HEK293 (cell line): ENCODE data around the gene MAP3K7.

Experiments used
- CTCF ChIA-PET: fragments of 350-600 bp; formaldehyde crosslinking; extraction: SDS; loops from one replicate; lab custom pipeline; 2021; ENCODE audit warnings: antibody characterized with exemption; lab: Yijun Ruan, JAX
- POLR2A ChIA-PET: fragments of 300-600 bp; formaldehyde crosslinking; extraction: SDS; loops from one replicate; lab custom pipeline; 2020; ENCODE audit warnings: antibody characterized with exemption, inconsistent platforms; lab: Yijun Ruan, JAX
- H3K27ac ChIP-seq: fragments of 200-500 bp; sonication (Bioruptor generic); 2 replicates; pipeline ENCODE4 v1.5.1; 2014; ENCODE audit warnings: low read depth, low read length, control low read depth, inconsistent platforms; ENCODE audit errors: extremely low read depth
- H3K36me3 ChIP-seq, 2 experiments: fragments of 200-500 bp in 1 of 2; sonication (Bioruptor generic) in 1 of 2; 1 replicate in 1 of 2; 2 replicates in 1 of 2; pipeline ENCODE4 v1.5.1; 2014 to 2017; ENCODE audit warnings: inconsistent platforms in 2 of 2, low read length in 2 of 2; ENCODE audit not compliant: control insufficient read depth in 2 of 2, insufficient read depth in 1 of 2
- H3K4me1 ChIP-seq: fragments of 200-500 bp; sonication (Bioruptor generic); 2 replicates; pipeline ENCODE4 v1.5.1; 2014; ENCODE audit warnings: mild to moderate bottlenecking, low read length, inconsistent platforms; ENCODE audit not compliant: control insufficient read depth, insufficient read depth
- H3K4me3 ChIP-seq: 2 replicates; pipeline ENCODE4 v1.5.1; 2011; ENCODE audit warnings: low read depth, mild to moderate bottlenecking, control low read depth, low read length, moderate library complexity
- H3K9me3 ChIP-seq: fragments of 200-500 bp; sonication (Bioruptor generic); 2 replicates; pipeline ENCODE4 v1.5.1; 2014; ENCODE audit warnings: low read depth, low read length, inconsistent platforms; ENCODE audit not compliant: control insufficient read depth, insufficient read depth
- BCL11A ChIP-seq: fragments of 450-650 bp; formaldehyde crosslinking; IDR thresholded peaks from 2 replicates; pipeline ENCODE4 v1.5.1; 2016; ENCODE audit warnings: low read depth, missing biosample characterization, missing genetic modification characterization
- EGR2 ChIP-seq: fragments of 450-650 bp; formaldehyde crosslinking; IDR thresholded peaks from 2 replicates; pipeline ENCODE4 v1.5.1; 2016; ENCODE audit warnings: low read depth, missing biosample characterization, missing genetic modification characterization
- HOXC10 ChIP-seq: sonication (generic); formaldehyde crosslinking; IDR thresholded peaks from 2 replicates; pipeline ENCODE4 v1.8.1; 2023; ENCODE audit warnings: mild to moderate bottlenecking, missing genetic modification reagents
- HOXD13 ChIP-seq: sonication (generic); formaldehyde crosslinking; IDR thresholded peaks from 2 replicates; pipeline ENCODE4 v1.8.0; 2022; ENCODE audit warnings: missing genetic modification reagents, borderline replicate concordance
- KLF7 ChIP-seq: fragments of 450-650 bp; formaldehyde crosslinking; IDR thresholded peaks from 2 replicates; pipeline ENCODE4 v1.5.1; 2016; ENCODE audit warnings: missing biosample characterization, missing genetic modification characterization, borderline replicate concordance
- KLF8 ChIP-seq: fragments of 450-650 bp; formaldehyde crosslinking; IDR thresholded peaks from 2 replicates; pipeline ENCODE4 v1.5.1; 2016; ENCODE audit warnings: missing biosample characterization, missing genetic modification characterization
- SALL2 ChIP-seq: fragments of 450-650 bp; formaldehyde crosslinking; IDR thresholded peaks from 2 replicates; pipeline ENCODE4 v1.5.0; 2017; ENCODE audit warnings: missing biosample characterization, mild to moderate bottlenecking, missing genetic modification characterization, borderline replicate concordance
- SCRT1 ChIP-seq: fragments of 450-650 bp; formaldehyde crosslinking; IDR thresholded peaks from 2 replicates; pipeline ENCODE4 v1.5.1; 2016; ENCODE audit warnings: missing biosample characterization, missing genetic modification characterization, borderline replicate concordance
- ZFHX2 ChIP-seq: fragments of 450-650 bp; formaldehyde crosslinking; conservative IDR thresholded peaks from 2 replicates; pipeline ENCODE4 v1.5.1; 2016; ENCODE audit warnings: missing biosample characterization, missing genetic modification characterization
- ZFP37 ChIP-seq: fragments of 450-650 bp; formaldehyde crosslinking; IDR thresholded peaks from 2 replicates; pipeline ENCODE4 v1.5.1; 2016; ENCODE audit warnings: missing biosample characterization, missing genetic modification characterization
- ZFP41 ChIP-seq: fragments of 450-650 bp; formaldehyde crosslinking; IDR thresholded peaks from 2 replicates; pipeline ENCODE4 v1.5.1; 2016; ENCODE audit warnings: missing biosample characterization, missing genetic modification characterization, borderline replicate concordance
- ZIC2 ChIP-seq: fragments of 450-650 bp; formaldehyde crosslinking; IDR thresholded peaks from 2 replicates; pipeline ENCODE4 v1.5.1; 2016; ENCODE audit warnings: missing biosample characterization, missing genetic modification characterization
- ZNF155 ChIP-seq: fragments of 450-650 bp; formaldehyde crosslinking; IDR thresholded peaks from 2 replicates; pipeline ENCODE4 v1.5.1; 2016; ENCODE audit warnings: missing biosample characterization, missing genetic modification characterization
- ZNF175 ChIP-seq: fragments of 450-650 bp; formaldehyde crosslinking; IDR thresholded peaks from 2 replicates; pipeline ENCODE4 v1.5.1; 2016; ENCODE audit warnings: missing biosample characterization, missing genetic modification characterization
- ZNF2 ChIP-seq: fragments of 450-650 bp; formaldehyde crosslinking; IDR thresholded peaks from 2 replicates; pipeline ENCODE4 v1.5.1; 2016; ENCODE audit warnings: missing biosample characterization, missing genetic modification characterization
- ZNF23 ChIP-seq: fragments of 450-650 bp; formaldehyde crosslinking; IDR thresholded peaks from 2 replicates; pipeline ENCODE4 v1.5.1; 2016; ENCODE audit warnings: missing biosample characterization, missing genetic modification characterization, borderline replicate concordance
- ZNF274 ChIP-seq, 2 experiments: fragments of 200-500 bp in 1 of 2; fragments of 450-650 bp in 1 of 2; sonication (Bioruptor generic) in 1 of 2; formaldehyde crosslinking in 1 of 2; IDR thresholded peaks; 2 replicates each; pipeline versions ENCODE4 v1.5.1 to v1.6.1; 2014 to 2016; ENCODE audit warnings: borderline replicate concordance in 1 of 2, inconsistent platforms in 1 of 2, low read length in 1 of 2, missing biosample characterization in 1 of 2, missing genetic modification characterization in 1 of 2
- ZNF292 ChIP-seq: fragments of 450-650 bp; formaldehyde crosslinking; IDR thresholded peaks from 2 replicates; pipeline ENCODE4 v1.5.1; 2016; ENCODE audit warnings: low read depth, missing biosample characterization, missing genetic modification characterization, borderline replicate concordance
- ZNF302 ChIP-seq: fragments of 450-650 bp; formaldehyde crosslinking; IDR thresholded peaks from 2 replicates; pipeline ENCODE4 v1.5.1; 2016; ENCODE audit warnings: missing biosample characterization, missing genetic modification characterization, low read depth
- ZNF391 ChIP-seq: fragments of 450-650 bp; formaldehyde crosslinking; IDR thresholded peaks from 2 replicates; pipeline ENCODE4 v1.5.1; 2016; ENCODE audit warnings: low read depth, missing biosample characterization, missing genetic modification characterization, borderline replicate concordance
- ZNF521 ChIP-seq: fragments of 450-650 bp; formaldehyde crosslinking; IDR thresholded peaks from 2 replicates; pipeline ENCODE4 v1.5.1; 2017; ENCODE audit warnings: missing biosample characterization, mild to moderate bottlenecking, missing genetic modification characterization
- ZNF544 ChIP-seq: fragments of 450-650 bp; formaldehyde crosslinking; IDR thresholded peaks from 2 replicates; pipeline ENCODE4 v1.5.0; 2017; ENCODE audit warnings: missing biosample characterization, missing genetic modification characterization
- ZNF560 ChIP-seq: fragments of 450-650 bp; formaldehyde crosslinking; IDR thresholded peaks from 2 replicates; pipeline ENCODE4 v1.5.1; 2017; ENCODE audit warnings: missing biosample characterization, missing genetic modification characterization, borderline replicate concordance
- ZNF707 ChIP-seq: fragments of 450-650 bp; formaldehyde crosslinking; IDR thresholded peaks from 2 replicates; pipeline ENCODE4 v1.5.1; 2016; ENCODE audit warnings: missing biosample characterization, missing genetic modification characterization
- ZSCAN23 ChIP-seq: fragments of 450-650 bp; formaldehyde crosslinking; IDR thresholded peaks from 2 replicates; pipeline ENCODE4 v1.5.1; 2016; ENCODE audit warnings: missing biosample characterization, missing genetic modification characterization
- ZXDB ChIP-seq: fragments of 450-650 bp; formaldehyde crosslinking; IDR thresholded peaks from 2 replicates; pipeline ENCODE4 v1.5.1; 2016; ENCODE audit warnings: missing biosample characterization, missing genetic modification characterization
- TF ChIP-seq, protein P1 (sequence below): IDR thresholded peaks from 2 replicates; pipeline ENCODE4 v1.6.1; 2011; ENCODE audit warnings: mild to moderate bottlenecking, low read depth, low read length, borderline replicate concordance
- TF ChIP-seq, protein P2 (sequence below): fragments of 450-650 bp; IDR thresholded peaks from 2 replicates; pipeline ENCODE4 v1.5.1; 2018; ENCODE audit warnings: missing biosample characterization, missing genetic modification characterization
- TF ChIP-seq, protein P3 (sequence below): fragments of 450-650 bp; formaldehyde crosslinking; IDR thresholded peaks from 2 replicates; pipeline ENCODE4 v1.5.1; 2016; ENCODE audit warnings: missing biosample characterization, missing genetic modification characterization
- TF ChIP-seq, protein P4 (sequence below): fragments of 450-650 bp; formaldehyde crosslinking; conservative IDR thresholded peaks from 2 replicates; pipeline ENCODE4 v1.5.1; 2016; ENCODE audit warnings: low read depth, missing biosample characterization, missing genetic modification characterization

MAP3K7 gene

DNA sequence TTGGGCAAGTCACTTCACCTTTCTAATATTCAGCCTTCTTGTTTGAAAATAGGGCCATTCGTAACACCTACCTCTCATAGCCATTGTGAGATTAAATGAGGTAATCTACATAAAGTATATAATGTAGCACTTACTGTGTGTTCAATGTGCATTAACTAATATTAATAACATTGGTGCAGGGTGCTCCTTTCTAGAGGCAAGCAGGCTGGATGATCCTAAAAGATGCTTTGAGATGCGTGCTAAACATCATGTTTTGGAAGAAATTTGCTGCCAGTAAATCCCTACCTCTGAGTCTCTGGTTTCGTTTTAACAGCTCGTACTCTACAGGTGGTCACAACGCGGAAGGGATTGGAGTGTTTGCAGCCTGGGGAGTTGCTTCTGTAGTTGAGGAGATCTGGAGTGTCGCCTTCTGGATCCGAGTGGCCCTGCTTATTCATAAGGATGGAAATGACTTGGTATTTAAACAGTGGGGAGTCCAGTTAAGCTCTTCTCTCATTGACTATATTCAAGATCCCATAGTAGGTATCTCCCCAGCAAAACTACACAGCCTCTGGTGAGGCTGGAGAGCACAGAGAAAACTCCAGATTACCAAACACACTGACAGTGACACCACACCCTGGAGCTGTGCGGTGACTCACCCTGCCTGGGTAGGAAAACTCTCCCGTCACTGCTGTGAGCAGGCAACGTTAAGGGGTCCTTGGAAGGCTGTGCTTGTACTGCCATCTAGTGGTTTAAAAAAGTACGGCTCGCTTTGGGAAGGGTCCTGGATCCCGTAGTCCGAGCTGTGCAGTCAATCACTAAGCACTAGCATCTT lies 107.9 kb downstream of the MAP3K7 start:
- POLR2A ChIA-PET: interaction anchor here (0.6 to 1.1 kb wide), 5 partner anchors 68 to 643 kb away, joined by 3 to 7 read pairs (median 3); no protein-coding TSS in a partner anchor
- no peak overlapping the region for H3K27ac ChIP-seq
- no peak overlapping the region for H3K4me3 ChIP-seq
- no peaks in the 10 kb centered on the region for H3K4me1 ChIP-seq
- no peaks in the 10 kb centered on the region for H3K9me3 ChIP-seq
- CTCF ChIA-PET: interaction anchor here (0.6 to 9.2 kb wide), 64 partner anchors 11 to 1069 kb away, joined by 3 to 185 read pairs (median 4); partner anchors contain the start of genes BACH2 and CASP8AP2
- no peaks in the 10 kb centered on the region for H3K36me3 ChIP-seq
- TF ChIP-seq ZNF2 (tag by site-specific recombination): peak; percentile 74; the same call in 1 of the 2 replicates
- no peak for TF ChIP-seq ZFHX2 (tag by site-specific recombination)
- TF ChIP-seq, protein P1, sequence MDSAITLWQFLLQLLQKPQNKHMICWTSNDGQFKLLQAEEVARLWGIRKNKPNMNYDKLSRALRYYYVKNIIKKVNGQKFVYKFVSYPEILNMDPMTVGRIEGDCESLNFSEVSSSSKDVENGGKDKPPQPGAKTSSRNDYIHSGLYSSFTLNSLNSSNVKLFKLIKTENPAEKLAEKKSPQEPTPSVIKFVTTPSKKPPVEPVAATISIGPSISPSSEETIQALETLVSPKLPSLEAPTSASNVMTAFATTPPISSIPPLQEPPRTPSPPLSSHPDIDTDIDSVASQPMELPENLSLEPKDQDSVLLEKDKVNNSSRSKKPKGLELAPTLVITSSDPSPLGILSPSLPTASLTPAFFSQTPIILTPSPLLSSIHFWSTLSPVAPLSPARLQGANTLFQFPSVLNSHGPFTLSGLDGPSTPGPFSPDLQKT: no peak
- TF ChIP-seq, protein P2, sequence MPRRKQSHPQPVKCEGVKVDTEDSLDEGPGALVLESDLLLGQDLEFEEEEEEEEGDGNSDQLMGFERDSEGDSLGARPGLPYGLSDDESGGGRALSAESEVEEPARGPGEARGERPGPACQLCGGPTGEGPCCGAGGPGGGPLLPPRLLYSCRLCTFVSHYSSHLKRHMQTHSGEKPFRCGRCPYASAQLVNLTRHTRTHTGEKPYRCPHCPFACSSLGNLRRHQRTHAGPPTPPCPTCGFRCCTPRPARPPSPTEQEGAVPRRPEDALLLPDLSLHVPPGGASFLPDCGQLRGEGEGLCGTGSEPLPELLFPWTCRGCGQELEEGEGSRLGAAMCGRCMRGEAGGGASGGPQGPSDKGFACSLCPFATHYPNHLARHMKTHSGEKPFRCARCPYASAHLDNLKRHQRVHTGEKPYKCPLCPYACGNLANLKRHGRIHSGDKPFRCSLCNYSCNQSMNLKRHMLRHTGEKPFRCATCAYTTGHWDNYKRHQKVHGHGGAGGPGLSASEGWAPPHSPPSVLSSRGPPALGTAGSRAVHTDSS (tag by site-specific recombination): no peak
- no peak for TF ChIP-seq ZNF155
- no peak for TF ChIP-seq ZNF302
- TF ChIP-seq ZNF707 (tag by site-specific recombination): no peak
- TF ChIP-seq KLF7 (tag by site-specific recombination): no peak
- no peak for TF ChIP-seq ZNF23
- TF ChIP-seq ZNF544 (tag by site-specific recombination): no peak
- TF ChIP-seq ZNF521 (tag by site-specific recombination): no peak
- TF ChIP-seq HOXD13 (CRISPR knock-in tag): no peak
- TF ChIP-seq, protein P3, sequence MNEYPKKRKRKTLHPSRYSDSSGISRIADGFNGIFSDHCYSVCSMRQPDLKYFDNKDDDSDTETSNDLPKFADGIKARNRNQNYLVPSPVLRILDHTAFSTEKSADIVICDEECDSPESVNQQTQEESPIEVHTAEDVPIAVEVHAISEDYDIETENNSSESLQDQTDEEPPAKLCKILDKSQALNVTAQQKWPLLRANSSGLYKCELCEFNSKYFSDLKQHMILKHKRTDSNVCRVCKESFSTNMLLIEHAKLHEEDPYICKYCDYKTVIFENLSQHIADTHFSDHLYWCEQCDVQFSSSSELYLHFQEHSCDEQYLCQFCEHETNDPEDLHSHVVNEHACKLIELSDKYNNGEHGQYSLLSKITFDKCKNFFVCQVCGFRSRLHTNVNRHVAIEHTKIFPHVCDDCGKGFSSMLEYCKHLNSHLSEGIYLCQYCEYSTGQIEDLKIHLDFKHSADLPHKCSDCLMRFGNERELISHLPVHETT (tag by site-specific recombination): 0 out of 2 replicates have a peak, but pooled peaks have one; percentile 23
- TF ChIP-seq EGR2 (tag by site-specific recombination): no peak
- TF ChIP-seq BCL11A (tag by site-specific recombination): no peak
- TF ChIP-seq, protein P4, sequence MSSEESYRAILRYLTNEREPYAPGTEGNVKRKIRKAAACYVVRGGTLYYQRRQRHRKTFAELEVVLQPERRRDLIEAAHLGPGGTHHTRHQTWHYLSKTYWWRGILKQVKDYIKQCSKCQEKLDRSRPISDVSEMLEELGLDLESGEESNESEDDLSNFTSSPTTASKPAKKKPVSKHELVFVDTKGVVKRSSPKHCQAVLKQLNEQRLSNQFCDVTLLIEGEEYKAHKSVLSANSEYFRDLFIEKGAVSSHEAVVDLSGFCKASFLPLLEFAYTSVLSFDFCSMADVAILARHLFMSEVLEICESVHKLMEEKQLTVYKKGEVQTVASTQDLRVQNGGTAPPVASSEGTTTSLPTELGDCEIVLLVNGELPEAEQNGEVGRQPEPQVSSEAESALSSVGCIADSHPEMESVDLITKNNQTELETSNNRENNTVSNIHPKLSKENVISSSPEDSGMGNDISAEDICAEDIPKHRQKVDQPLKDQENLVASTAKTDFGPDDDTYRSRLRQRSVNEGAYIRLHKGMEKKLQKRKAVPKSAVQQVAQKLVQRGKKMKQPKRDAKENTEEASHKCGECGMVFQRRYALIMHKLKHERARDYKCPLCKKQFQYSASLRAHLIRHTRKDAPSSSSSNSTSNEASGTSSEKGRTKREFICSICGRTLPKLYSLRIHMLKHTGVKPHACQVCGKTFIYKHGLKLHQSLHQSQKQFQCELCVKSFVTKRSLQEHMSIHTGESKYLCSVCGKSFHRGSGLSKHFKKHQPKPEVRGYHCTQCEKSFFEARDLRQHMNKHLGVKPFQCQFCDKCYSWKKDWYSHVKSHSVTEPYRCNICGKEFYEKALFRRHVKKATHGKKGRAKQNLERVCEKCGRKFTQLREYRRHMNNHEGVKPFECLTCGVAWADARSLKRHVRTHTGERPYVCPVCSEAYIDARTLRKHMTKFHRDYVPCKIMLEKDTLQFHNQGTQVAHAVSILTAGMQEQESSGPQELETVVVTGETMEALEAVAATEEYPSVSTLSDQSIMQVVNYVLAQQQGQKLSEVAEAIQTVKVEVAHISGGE: no peak
- 0 out of 2 replicates have a peak, but pooled peaks have one; percentile 33 for TF ChIP-seq KLF8
- peak; percentile 88; the same call in 1 of the 2 replicates for TF ChIP-seq ZNF391 (tag by site-specific recombination)
- no peak for TF ChIP-seq ZNF560 (tag by site-specific recombination)
- no peak for TF ChIP-seq ZFP41
- TF ChIP-seq SALL2 (tag by site-specific recombination): no peak
- peak; percentile 72 for TF ChIP-seq ZFP37 (tag by site-specific recombination)
- peak; percentile 83 for TF ChIP-seq ZIC2
- TF ChIP-seq ZSCAN23: no peak
- TF ChIP-seq SCRT1 (tag by site-specific recombination): peak; percentile 87
- no peak for TF ChIP-seq ZNF274 (IDR thresholded peaks at IDR 0.05; ENCODE audit: low read length)
- no peak for TF ChIP-seq ZNF274 (tag by site-specific recombination; IDR thresholded peaks at IDR 0.05; ENCODE audit: borderline replicate concordance)
- no peak for TF ChIP-seq ZNF175
- TF ChIP-seq ZXDB (tag by site-specific recombination): no peak
- TF ChIP-seq ZNF292 (tag by site-specific recombination): no peak
- TF ChIP-seq HOXC10 (CRISPR knock-in tag): no peak
